GM12864 (cell line): Measurements from ENCODE around the gene NBEAL2.

ENCODE experiments used
- DNase-seq: peaks from one replicate; pipeline ENCODE4 v3.0.0-alpha.2; 2011; ENCODE audit warnings: low read depth
- H3K4me3 ChIP-seq: 2 replicates; pipeline ENCODE4 v1.5.1; 2011; ENCODE audit warnings: mild to moderate bottlenecking, low read depth, low read length, control low read depth
- CTCF ChIP-seq: IDR thresholded peaks from 2 replicates; pipeline ENCODE4 v1.5.1; 2011; ENCODE audit warnings: low read depth, mild to moderate bottlenecking, moderate library complexity, low read length, control low read depth, inconsistent platforms; ENCODE audit errors: missing control alignments

NBEAL2 gene

DNA sequence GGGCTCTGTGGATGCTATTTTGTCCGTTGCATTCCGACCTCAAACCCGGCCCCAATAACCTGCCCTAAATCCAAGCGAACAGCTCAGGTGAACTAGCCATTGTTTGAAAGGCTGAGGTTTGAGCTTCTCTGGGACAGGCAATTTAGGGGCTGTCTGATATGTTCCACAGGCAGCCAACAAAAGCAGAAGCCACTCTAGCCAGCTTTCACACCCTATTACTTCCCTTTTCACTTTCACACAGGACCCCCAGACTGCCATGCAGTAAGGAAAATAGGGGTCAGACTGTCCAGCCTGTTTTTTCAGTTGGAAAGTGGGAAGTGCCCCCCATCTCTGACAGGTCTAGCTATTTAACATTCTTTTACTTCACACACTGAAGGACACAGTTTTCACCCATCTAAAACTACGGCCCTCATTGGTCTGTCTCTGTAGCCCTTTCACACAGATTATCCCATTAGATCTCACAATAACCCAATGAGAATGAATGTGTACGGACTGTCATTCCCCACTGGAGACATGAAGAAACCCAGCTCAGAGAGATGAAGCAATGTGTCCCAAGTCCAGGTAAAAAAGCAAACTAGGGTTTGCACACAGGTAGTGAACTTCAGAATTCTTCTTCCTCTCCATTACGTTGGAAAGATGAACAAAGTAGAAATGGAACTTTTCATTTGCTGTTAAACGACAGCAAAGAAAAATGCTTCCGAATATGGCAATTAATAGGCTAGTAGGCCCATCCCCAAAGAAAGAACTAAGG lies 4.9 kb upstream of the NBEAL2 start:
- peak overlapping the region; percentile 78 for H3K4me3 ChIP-seq
- TF ChIP-seq CTCF = no peak
- no peak for DNase-seq

GRCh38 chr3:46976326-46977190 lies 2.9 kb upstream of the NBEAL2 start, which contains the start of gene CCDC12:
Gene CCDC12 (minus strand): TSS chr3:46976745. CDS start chr3:46976732, 13 bp downstream.
- peak; percentile 98 for DNase-seq
- no peak for TF ChIP-seq CTCF
- peak within 1 kb of the TSS; percentile 78 for H3K4me3 ChIP-seq

DNA sequence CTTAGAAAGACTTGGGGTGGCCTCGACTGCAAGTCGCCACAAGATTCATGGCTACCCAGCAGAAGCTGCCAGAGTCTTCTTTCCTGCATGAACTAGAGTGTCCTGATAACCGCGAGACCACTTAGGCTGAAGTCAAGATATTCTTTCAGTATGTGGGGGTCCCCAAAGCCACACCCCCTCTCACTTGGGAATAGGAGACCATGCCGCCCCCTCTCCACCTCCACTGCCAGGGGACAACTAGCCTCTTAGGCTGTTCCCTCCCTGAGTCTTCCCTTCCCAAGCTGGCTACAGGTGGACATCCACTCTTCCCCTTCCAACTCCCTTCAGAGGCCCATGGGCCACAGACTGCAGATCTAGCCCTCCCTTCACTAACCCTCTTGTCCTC lies 1.7 kb upstream of the NBEAL2 start:
- no peak for TF ChIP-seq CTCF

GRCh38 chr3:46978381-46978780 lies 1.1 kb upstream of the NBEAL2 start:
- no peak for DNase-seq
- H3K4me3 ChIP-seq = no peak overlapping the region; the same call in 1 of the 2 replicates
- no peak for TF ChIP-seq CTCF

More for the DNA sequence above, 1.7 kb upstream of the NBEAL2 start:
- H3K4me3 ChIP-seq = no peak overlapping the region
- DNase-seq = no peak

GRCh38 chr3:46979958-46980497 lies 562 bp downstream of the NBEAL2 start:
- no peak for DNase-seq
- no peak for TF ChIP-seq CTCF
- H3K4me3 ChIP-seq = peak overlapping the region; percentile 89

GRCh38 chr3:46981932-46982471 lies 2.5 kb downstream of the NBEAL2 start:
- no peak overlapping the region for H3K4me3 ChIP-seq
- no peak for DNase-seq
- no peak for TF ChIP-seq CTCF
